Gastroesophageal sphincter (tissue), 4 donors: ENCODE data around the gene CFAP74. TPM values are rescaled to one million over a fixed set of nuclear protein-coding genes. Genes with fewer than 3 reads are reported as not detected.
A peak's percentile ranks its signal among the peaks of the same experiment; 100 is the strongest.

Experiments used
- ATAC-seq: fragments of 150-250 bp; one replicate; pipeline ENCODE4 v1.9.1; 2016; ENCODE audit warnings: mild to moderate bottlenecking, moderate library complexity
- H3K27ac ChIP-seq, 4 donors: fragments of 200-600 bp; sonication (generic) in 3 of 4; 1 replicate in 3 of 4; 2 replicates in 1 of 4; pipeline ENCODE4 v1.5.1; 2016 to 2019
- H3K27me3 ChIP-seq: fragments of 200-600 bp; sonication (generic); one replicate; pipeline ENCODE4 v1.5.1; 2019
- H3K36me3 ChIP-seq, 2 donors: fragments of 200-600 bp; sonication (generic); one replicate each; pipeline ENCODE4 v1.5.1; 2019; ENCODE audit warnings: control low read depth in 1 of 2
- H3K4me1 ChIP-seq, 3 donors: fragments of 200-600 bp; sonication (generic); 1 replicate in 2 of 3; 2 replicates in 1 of 3; pipeline ENCODE4 v1.5.1; 2016 to 2019; ENCODE audit warnings: control low read depth in 2 of 3
- H3K4me3 ChIP-seq, 2 donors: fragments of 200-600 bp; sonication (generic); one replicate each; pipeline ENCODE4 v1.5.1; 2019; ENCODE audit warnings: mild to moderate bottlenecking in 1 of 2, moderate library complexity in 1 of 2
- H3K9me3 ChIP-seq, 3 donors: fragments of 200-600 bp; sonication (generic); one replicate each; pipeline ENCODE4 v1.5.1; 2017 to 2019; ENCODE audit warnings: control low read depth in 2 of 3
- CTCF ChIP-seq, 4 experiments: fragments of 200-600 bp in 2 of 4; fragments of 450-650 bp in 2 of 4; sonication (generic) in 1 of 4; IDR thresholded peaks; one replicate each; pipeline ENCODE4 v1.5.1; 2017 to 2019; ENCODE audit warnings: antibody characterized with exemption in 4 of 4, mild to moderate bottlenecking in 2 of 4, moderate library complexity in 2 of 4
- EP300 ChIP-seq: sonication (generic); formaldehyde crosslinking; IDR thresholded peaks from one replicate; pipeline ENCODE4 v1.6.1; 2017; ENCODE audit warnings: antibody characterized with exemption, mild to moderate bottlenecking
- POLR2A ChIP-seq, 2 donors: fragments of 450-650 bp; IDR thresholded peaks; one replicate each; pipeline ENCODE4 v1.6.1; 2017; ENCODE audit warnings: antibody characterized with exemption in 2 of 2, mild to moderate bottlenecking in 2 of 2, moderate library complexity in 1 of 2
- POLR2AphosphoS5 ChIP-seq: sonication (generic); formaldehyde crosslinking; IDR thresholded peaks from one replicate; pipeline ENCODE4 v1.6.1; 2017; ENCODE audit warnings: antibody characterized with exemption
- WGBS, 2 donors: methylation state at CpG; one replicate each; pipeline ENCODE4 v1.1.5; 2018; ENCODE audit warnings: low coverage in 1 of 2; 5-methylcytosine and 5-hydroxymethylcytosine counted together
- total RNA-seq, 4 donors: library from RNA; depleted of rRNA; stranded (reverse); fragments of >200 nt; gene quantifications; one replicate each; pipeline ENCODE4 v1.1.0, GENCODE V29; 2016

CFAP74 gene
- total RNA-seq, 4 donors from 2014 or later = 0.12 TPM; not detected in 3

- Histone ChIP-seq H3K9me3 (no peaks in the 10 kb centered on the region), H3K4me3 (no peak overlapping the region), H3K27ac (no peak overlapping the region), H3K4me1 (peaks cover 0 to 16% (median 0%) of the 10 kb centered on the region in 3 donors), H3K36me3 (no peaks in the 10 kb centered on the region), H3K27me3 (peaks cover 81% of the 10 kb centered on the region)
- 5 to 53% methylated on average over 2 to 4 of the region's 23 CpGs for WGBS, 2 donors
- peak; percentile 74 for ATAC-seq
- TF ChIP-seq POLR2A (IDR thresholded peaks at IDR 0.05) (no peak), CTCF (IDR thresholded peaks at IDR 0.05) (peak in 3 of 4 experiments; percentile 46 to 74 (median 71))
Measured at GRCh38 chr1:1959840-1960479, 43.6 kb downstream of the CFAP74 start.

- Histone ChIP-seq H3K27ac (no peak overlapping the region), H3K4me1 (peaks cover 0 to 16% (median 0%) of the 10 kb centered on the region in 3 donors), H3K4me3 (no peak overlapping the region), H3K9me3 (no peaks in the 10 kb centered on the region), H3K36me3 (no peaks in the 10 kb centered on the region), H3K27me3 (peaks cover 78% of the 10 kb centered on the region)
- 40% methylated on average over 1 of the region's 12 CpGs; no CpG with 5 or more reads in 1 of the 2 donors for WGBS, 2 donors
- TF ChIP-seq CTCF (IDR thresholded peaks at IDR 0.05) (no peak), POLR2AphosphoS5 (no peak), POLR2A (IDR thresholded peaks at IDR 0.05) (no peak), EP300 (no peak)
- ATAC-seq = no peak
Measured at GRCh38 chr1:1959459-1959839, 44.1 kb downstream of the CFAP74 start.

GRCh38 chr1:1958071-1958541 is 45.5 kb downstream of the CFAP74 start:
- H3K36me3 ChIP-seq = no peaks in the 10 kb centered on the region
- H3K27ac ChIP-seq = no peak overlapping the region
- 67 to 83% methylated on average over 2 to 11 of the region's 29 CpGs for WGBS, 2 donors
- H3K27me3 ChIP-seq = peaks cover 66% of the 10 kb centered on the region
- peaks cover 0 to 16% (median 0%) of the 10 kb centered on the region in 3 donors for H3K4me1 ChIP-seq
- ATAC-seq = no peak
- H3K4me3 ChIP-seq = no peak overlapping the region
- no peak for TF ChIP-seq POLR2A (IDR thresholded peaks at IDR 0.05)
- TF ChIP-seq EP300 = no peak
- no peak for TF ChIP-seq POLR2AphosphoS5
- TF ChIP-seq CTCF (IDR thresholded peaks at IDR 0.05) = no peak
- H3K9me3 ChIP-seq = no peaks in the 10 kb centered on the region

GRCh38 chr1:1957533-1957961 is 46.0 kb downstream of the CFAP74 start:
- TF ChIP-seq POLR2AphosphoS5 (no peak), POLR2A (IDR thresholded peaks at IDR 0.05) (no peak), CTCF (IDR thresholded peaks at IDR 0.05) (no peak), EP300 (no peak)
- Histone ChIP-seq H3K27ac (no peak overlapping the region), H3K9me3 (no peaks in the 10 kb centered on the region), H3K4me1 (peaks cover 0 to 16% (median 0%) of the 10 kb centered on the region in 3 donors), H3K4me3 (no peak overlapping the region), H3K27me3 (peaks cover 66% of the 10 kb centered on the region), H3K36me3 (no peaks in the 10 kb centered on the region)
- WGBS, 2 donors = 83% methylated on average over 3 of the region's 22 CpGs; no CpG with 5 or more reads in 1 of the 2 donors
- no peak for ATAC-seq
